Neutrophil (primary cell): Measurements from ENCODE around the gene GPR18.
"Not testable (repeated sequence)": the region's sequence is repeated elsewhere in the genome, so short reads cannot be mapped to it uniquely, and the experiment has no call there.

ENCODE experiments used
- H3K27ac ChIP-seq: fragments of 200-600 bp; sonication (generic); 2 replicates; pipeline ENCODE4 v1.5.1; 2016; ENCODE audit warnings: mild to moderate bottlenecking, moderate library complexity
- H3K27me3 ChIP-seq: fragments of 200-600 bp; sonication (generic); 2 replicates; pipeline ENCODE4 v1.6.0; 2016; ENCODE audit warnings: mild to moderate bottlenecking
- H3K36me3 ChIP-seq: fragments of 200-600 bp; sonication (generic); 2 replicates; pipeline ENCODE4 v1.5.1; 2017
- H3K4me1 ChIP-seq, 2 experiments: fragments of 200-600 bp in 1 of 2; sonication (generic) in 1 of 2; 1 replicate in 1 of 2; 2 replicates in 1 of 2; pipeline versions ENCODE4 v1.5.1 to v1.6.1; 2013 to 2016; ENCODE audit warnings: low read depth in 1 of 2, low read length in 1 of 2, mild to moderate bottlenecking in 1 of 2, moderate library complexity in 1 of 2; ENCODE audit not compliant: control insufficient read depth in 1 of 2, insufficient read depth in 1 of 2
- H3K4me3 ChIP-seq, 2 experiments: fragments of 200-600 bp in 1 of 2; sonication (generic) in 1 of 2; 1 replicate in 1 of 2; 2 replicates in 1 of 2; pipeline ENCODE4 v1.5.1; 2013 to 2016; ENCODE audit warnings: low read depth in 1 of 2, low read length in 1 of 2, mild to moderate bottlenecking in 1 of 2, moderate library complexity in 1 of 2
- H3K9me3 ChIP-seq: fragments of 200-600 bp; sonication (generic); 2 replicates; pipeline ENCODE4 v1.5.1; 2016
- TF ChIP-seq, protein P1 (sequence below): fragments of 200-600 bp; sonication (generic); IDR thresholded peaks from 2 replicates; pipeline ENCODE4 v1.5.1; 2016; ENCODE audit warnings: antibody characterized with exemption

The GPR18 gene

DNA sequence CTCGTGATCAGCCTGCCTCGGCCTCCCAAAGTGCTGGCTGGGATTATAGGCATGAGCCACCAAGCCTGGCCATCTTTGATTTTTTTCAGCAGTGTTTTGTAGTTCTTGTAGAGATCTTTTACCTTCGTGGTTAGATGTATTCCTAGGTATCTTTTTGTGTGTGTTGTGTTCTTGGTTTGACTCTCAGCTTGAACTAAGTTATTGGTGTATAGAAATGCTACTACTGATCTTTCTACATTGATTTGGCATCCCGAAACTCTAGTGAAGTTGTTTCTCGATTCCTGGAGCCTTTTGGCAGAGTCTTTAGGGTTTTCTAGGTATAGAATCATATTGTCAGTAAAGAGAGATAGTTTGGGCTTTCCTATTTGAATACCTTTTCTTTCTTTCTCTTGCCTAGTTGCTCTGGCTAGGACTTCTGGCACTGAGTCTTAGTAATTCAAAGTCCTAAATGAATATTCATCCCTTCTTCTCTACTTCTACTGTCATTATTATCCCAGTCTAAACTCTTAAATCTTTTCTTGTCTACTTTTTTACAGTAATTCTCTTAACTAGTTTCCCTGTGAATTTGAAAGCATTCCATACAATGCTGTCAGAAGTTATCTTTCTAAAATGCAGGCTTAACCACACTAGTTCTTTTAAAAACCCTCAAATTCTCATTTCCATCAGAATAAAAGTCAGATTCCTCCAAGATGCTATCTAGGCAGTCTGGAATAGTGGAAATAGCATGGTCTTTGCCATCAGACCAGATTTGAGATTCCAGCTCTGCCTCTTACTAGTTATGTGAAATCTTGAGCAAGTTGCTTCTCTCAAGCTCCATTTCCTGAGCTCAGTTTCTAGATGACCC, 7.0 kb downstream of the GPR18 start:
- TF ChIP-seq, protein P1, sequence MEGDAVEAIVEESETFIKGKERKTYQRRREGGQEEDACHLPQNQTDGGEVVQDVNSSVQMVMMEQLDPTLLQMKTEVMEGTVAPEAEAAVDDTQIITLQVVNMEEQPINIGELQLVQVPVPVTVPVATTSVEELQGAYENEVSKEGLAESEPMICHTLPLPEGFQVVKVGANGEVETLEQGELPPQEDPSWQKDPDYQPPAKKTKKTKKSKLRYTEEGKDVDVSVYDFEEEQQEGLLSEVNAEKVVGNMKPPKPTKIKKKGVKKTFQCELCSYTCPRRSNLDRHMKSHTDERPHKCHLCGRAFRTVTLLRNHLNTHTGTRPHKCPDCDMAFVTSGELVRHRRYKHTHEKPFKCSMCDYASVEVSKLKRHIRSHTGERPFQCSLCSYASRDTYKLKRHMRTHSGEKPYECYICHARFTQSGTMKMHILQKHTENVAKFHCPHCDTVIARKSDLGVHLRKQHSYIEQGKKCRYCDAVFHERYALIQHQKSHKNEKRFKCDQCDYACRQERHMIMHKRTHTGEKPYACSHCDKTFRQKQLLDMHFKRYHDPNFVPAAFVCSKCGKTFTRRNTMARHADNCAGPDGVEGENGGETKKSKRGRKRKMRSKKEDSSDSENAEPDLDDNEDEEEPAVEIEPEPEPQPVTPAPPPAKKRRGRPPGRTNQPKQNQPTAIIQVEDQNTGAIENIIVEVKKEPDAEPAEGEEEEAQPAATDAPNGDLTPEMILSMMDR = no peak
- H3K4me1 ChIP-seq = peaks cover under 1 to 1% of the 10 kb centered on the region in 2 experiments
- H3K36me3 ChIP-seq = peaks cover 3% of the 10 kb centered on the region
- no peak overlapping the region for H3K27ac ChIP-seq
- no peaks in the 10 kb centered on the region for H3K9me3 ChIP-seq
- H3K27me3 ChIP-seq = no peaks in the 10 kb centered on the region
- no peak overlapping the region for H3K4me3 ChIP-seq

GRCh38 chr13:99249606-99250005, 8.6 kb downstream of the GPR18 start:
- H3K9me3 ChIP-seq, H3K27me3 ChIP-seq, H3K4me3 ChIP-seq, H3K27ac ChIP-seq, H3K4me1 ChIP-seq: not testable (repeated sequence)
- peaks cover 18% of the 10 kb centered on the region for H3K36me3 ChIP-seq

GRCh38 chr13:99249178-99249577, 9.0 kb downstream of the GPR18 start:
- peaks cover 22% of the 10 kb centered on the region for H3K36me3 ChIP-seq
- not testable (repeated sequence) for H3K27ac ChIP-seq, H3K4me3 ChIP-seq, H3K4me1 ChIP-seq, H3K9me3 ChIP-seq, H3K27me3 ChIP-seq

GRCh38 chr13:99246100-99246499, 12.1 kb downstream of the GPR18 start:
- Histone ChIP-seq H3K4me1 (no peaks in the 10 kb centered on the region), H3K27me3 (no peaks in the 10 kb centered on the region), H3K27ac (no peak overlapping the region), H3K4me3 (no peak overlapping the region), H3K9me3 (no peaks in the 10 kb centered on the region), H3K36me3 (peaks cover 26% of the 10 kb centered on the region)
- TF ChIP-seq, protein P1 = no peak

- TF ChIP-seq, protein P1 = no peak
- Histone ChIP-seq H3K9me3 (no peaks in the 10 kb centered on the region), H3K36me3 (peaks cover 21% of the 10 kb centered on the region), H3K27me3 (no peaks in the 10 kb centered on the region), H3K27ac (peak overlapping the region; percentile 51), H3K4me3 (no peak overlapping the region), H3K4me1 (peaks cover 0 to 7% of the 10 kb centered on the region in 2 experiments)
These were observed 20.1 kb downstream of the GPR18 start for GRCh38 chr13:99237981-99238662.

GRCh38 chr13:99231721-99232120, 26.5 kb downstream of the GPR18 start:
- Histone ChIP-seq H3K27me3 (no peaks in the 10 kb centered on the region), H3K4me3 (no peak overlapping the region), H3K27ac (no peak overlapping the region), H3K9me3 (no peaks in the 10 kb centered on the region), H3K4me1 (peaks cover 36 to 42% of the 10 kb centered on the region in 2 experiments), H3K36me3 (no peaks in the 10 kb centered on the region)
- TF ChIP-seq, protein P1 = no peak
